ENCODE measurements around the gene GCK. TPM values are rescaled to one million over a fixed set of nuclear protein-coding genes. Genes with fewer than 3 reads are reported as not detected.

The GCK gene
- total RNA-seq, 2 donors from 2014 or later: 0.91 to 2.7 TPM

DNA sequence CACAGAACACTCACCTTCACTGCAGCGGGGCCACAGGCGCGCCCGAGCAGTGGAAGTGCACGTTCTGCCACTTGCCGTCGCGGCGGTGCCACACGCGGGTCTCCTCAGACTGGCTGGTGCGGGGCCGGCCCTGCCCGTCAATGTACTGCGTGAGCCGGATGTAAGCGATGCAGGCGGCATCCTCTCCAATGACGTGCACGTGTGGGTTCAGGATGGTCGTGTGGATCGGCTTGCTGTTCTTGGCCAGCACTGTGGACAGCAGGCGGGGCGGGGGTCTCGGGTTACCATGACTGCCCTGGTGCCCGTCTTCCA lies 30.8 kb upstream of the GCK start:
- WGBS: 91% methylated on average over 26 of the region's 26 CpGs
- Histone ChIP-seq H3K9me3 (no peaks in the 10 kb centered on the region), H3K4me1 (replicated peaks) (no peaks in the 10 kb centered on the region), H3K27ac (no peak overlapping the region), H3K4me3 (no peak overlapping the region), H3K27me3 (replicated peaks; ENCODE audit: insufficient read depth) (no peaks in the 10 kb centered on the region), H3K36me3 (no peaks in the 10 kb centered on the region)
- DNase-seq (ENCODE audit: low spot score): no peak
- intact Hi-C loops (cut with DNase I): no loop called here
- TF ChIP-seq, protein P1, sequence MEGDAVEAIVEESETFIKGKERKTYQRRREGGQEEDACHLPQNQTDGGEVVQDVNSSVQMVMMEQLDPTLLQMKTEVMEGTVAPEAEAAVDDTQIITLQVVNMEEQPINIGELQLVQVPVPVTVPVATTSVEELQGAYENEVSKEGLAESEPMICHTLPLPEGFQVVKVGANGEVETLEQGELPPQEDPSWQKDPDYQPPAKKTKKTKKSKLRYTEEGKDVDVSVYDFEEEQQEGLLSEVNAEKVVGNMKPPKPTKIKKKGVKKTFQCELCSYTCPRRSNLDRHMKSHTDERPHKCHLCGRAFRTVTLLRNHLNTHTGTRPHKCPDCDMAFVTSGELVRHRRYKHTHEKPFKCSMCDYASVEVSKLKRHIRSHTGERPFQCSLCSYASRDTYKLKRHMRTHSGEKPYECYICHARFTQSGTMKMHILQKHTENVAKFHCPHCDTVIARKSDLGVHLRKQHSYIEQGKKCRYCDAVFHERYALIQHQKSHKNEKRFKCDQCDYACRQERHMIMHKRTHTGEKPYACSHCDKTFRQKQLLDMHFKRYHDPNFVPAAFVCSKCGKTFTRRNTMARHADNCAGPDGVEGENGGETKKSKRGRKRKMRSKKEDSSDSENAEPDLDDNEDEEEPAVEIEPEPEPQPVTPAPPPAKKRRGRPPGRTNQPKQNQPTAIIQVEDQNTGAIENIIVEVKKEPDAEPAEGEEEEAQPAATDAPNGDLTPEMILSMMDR (IDR thresholded peaks at IDR 0.05): no peak

DNA sequence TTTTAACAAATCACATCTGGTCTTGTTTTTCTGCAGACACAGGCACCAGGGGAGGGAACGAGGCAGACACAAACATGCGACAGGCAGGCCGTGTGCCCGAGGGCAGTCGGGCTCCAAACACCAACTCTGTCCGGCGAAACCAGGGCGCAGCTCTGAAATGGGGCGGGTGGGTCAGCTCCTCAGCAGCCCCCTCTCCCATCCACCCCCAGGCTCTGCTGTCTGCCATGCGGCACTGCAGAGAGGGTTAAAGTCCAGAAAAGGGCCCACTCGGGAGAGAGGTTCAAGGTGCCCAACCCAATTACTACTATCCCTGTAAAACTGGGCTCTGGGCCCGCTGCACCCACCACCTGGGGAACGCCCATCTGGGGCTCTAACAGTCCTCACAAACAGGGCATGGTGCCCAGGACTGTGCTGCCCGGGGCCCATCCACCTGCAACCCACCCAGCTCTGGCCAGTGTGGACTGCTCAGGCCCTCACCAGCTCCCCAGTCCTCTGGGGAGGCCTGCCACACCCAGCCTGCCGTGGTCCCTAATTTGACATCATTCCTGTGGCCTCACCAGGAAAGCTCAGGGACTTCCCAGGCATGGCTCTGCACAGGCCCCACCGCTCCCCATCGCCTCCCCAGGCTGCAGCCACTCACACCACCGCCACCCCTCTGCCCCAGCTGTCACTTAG lies 30.3 kb upstream of the GCK start:
- Histone ChIP-seq H3K27ac (no peak overlapping the region), H3K27me3 (replicated peaks; ENCODE audit: insufficient read depth) (no peaks in the 10 kb centered on the region), H3K4me1 (replicated peaks) (no peaks in the 10 kb centered on the region), H3K36me3 (no peaks in the 10 kb centered on the region), H3K9me3 (no peaks in the 10 kb centered on the region), H3K4me3 (no peak overlapping the region)
- intact Hi-C loops (cut with DNase I): no loop called here
- TF ChIP-seq, protein P1 (IDR thresholded peaks at IDR 0.05): no peak
- TF ChIP-seq POLR2A (IDR thresholded peaks at IDR 0.05): no peak
- 87% methylated on average over 17 of the region's 18 CpGs for WGBS
- DNase-seq (ENCODE audit: low spot score): no peak

DNA sequence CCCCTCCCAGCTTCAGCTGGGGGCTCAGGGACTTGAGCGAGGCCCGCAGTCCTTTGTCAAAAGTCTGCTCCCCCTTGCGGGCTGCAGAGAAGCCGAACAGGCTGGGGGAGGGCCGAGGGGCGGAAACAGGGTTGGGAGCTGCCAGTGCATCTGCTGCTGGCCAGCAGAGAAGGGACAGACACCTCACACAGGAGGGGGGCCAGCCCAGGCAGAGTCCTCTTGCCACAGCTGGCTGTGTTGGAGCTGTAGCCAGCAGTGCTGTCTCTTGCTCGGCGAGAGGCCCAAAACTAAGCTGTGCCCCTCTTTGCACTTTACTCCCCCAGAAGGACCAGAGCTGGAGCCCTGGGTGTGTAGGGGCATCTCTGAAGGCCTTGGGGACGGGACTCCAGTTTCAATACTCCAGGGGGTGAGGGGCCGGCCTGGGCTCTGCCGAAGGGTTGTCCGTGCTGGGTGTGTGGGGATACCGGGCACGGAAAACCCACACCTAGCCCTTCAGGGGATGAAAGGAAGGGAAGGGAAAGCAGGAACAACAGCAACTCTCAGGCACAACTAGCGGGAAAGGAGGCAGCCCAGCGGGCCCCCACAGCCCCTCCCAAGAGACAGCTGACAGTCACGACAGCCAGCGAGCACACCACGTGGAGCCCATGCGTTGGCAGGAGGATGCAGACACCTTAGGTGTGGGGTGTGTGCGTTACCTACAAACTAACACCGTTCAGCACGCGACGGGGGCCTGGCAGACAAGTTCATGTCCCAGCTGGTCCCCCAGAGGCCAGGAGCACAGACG lies 29.4 kb upstream of the GCK start:
- intact Hi-C loops (cut with DNase I): no loop called here
- no peaks in the 10 kb centered on the region for H3K4me1 ChIP-seq (replicated peaks)
- H3K9me3 ChIP-seq: no peaks in the 10 kb centered on the region
- no peak for TF ChIP-seq POLR2A (IDR thresholded peaks at IDR 0.05)
- TF ChIP-seq, protein P1 (IDR thresholded peaks at IDR 0.05): no peak
- no peak for TF ChIP-seq POLR2AphosphoS5 (IDR thresholded peaks at IDR 0.05)
- no peak for DNase-seq (ENCODE audit: low spot score)
- H3K27ac ChIP-seq: no peak overlapping the region
- H3K4me3 ChIP-seq: no peak overlapping the region
- no peaks in the 10 kb centered on the region for H3K36me3 ChIP-seq
- WGBS: 63% methylated on average over 22 of the region's 26 CpGs
- no peaks in the 10 kb centered on the region for H3K27me3 ChIP-seq (replicated peaks; ENCODE audit: insufficient read depth)

DNA sequence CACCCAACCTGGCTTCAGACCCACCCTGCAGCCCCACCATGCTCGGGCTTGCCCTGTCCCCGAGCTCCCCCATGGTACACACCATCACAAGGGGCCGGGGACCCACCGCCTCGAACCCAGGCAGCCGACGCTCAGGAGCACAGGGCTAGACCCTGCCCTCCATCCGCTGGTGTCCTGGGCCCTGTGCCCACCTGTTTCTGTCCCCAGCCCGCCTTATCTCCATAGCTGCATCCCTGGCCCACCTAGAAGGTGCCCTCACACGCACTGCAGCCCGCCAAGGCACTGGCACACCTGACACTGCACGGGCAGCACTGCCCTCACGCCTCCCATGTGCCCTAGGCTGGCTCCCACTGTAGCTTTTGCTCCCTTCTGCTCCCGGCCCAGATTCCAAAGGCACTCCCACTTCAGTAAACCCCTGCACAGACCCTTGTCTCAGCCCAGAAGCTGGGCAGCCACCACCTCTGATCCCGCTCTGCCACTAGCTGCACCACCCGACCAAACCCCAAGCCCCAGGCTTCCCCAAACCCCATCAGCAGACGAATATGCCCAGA lies 28.7 kb upstream of the GCK start:
- intact Hi-C loops (cut with DNase I): no loop called here
- Histone ChIP-seq H3K27ac (no peak overlapping the region), H3K27me3 (replicated peaks; ENCODE audit: insufficient read depth) (no peaks in the 10 kb centered on the region), H3K9me3 (no peaks in the 10 kb centered on the region), H3K4me1 (replicated peaks) (no peaks in the 10 kb centered on the region), H3K4me3 (no peak overlapping the region), H3K36me3 (no peaks in the 10 kb centered on the region)
- DNase-seq (ENCODE audit: low spot score): no peak
- WGBS: 67% methylated on average over 17 of the region's 17 CpGs
- TF ChIP-seq, protein P1 (IDR thresholded peaks at IDR 0.05): no peak
- TF ChIP-seq POLR2AphosphoS5 (IDR thresholded peaks at IDR 0.05) (no peak), POLR2A (IDR thresholded peaks at IDR 0.05) (no peak)
